KBM-7 (cell line): Measurements from ENCODE around the gene CLMN.
"Not testable (repeated sequence)": the region's sequence is repeated elsewhere in the genome, so short reads cannot be mapped to it uniquely, and the experiment has no call there.

Source experiments
- DNase-seq: peaks from one replicate; pipeline ENCODE4 v3.0.0-alpha.2; 2015
- in situ Hi-C: fragments of 300-500 bp; cut with MboI; formaldehyde crosslinking; loops from 2 replicates; pipeline ENCODE4 v1.14.3; 2020; ENCODE audit warnings: low sequenced_read_pairs, low pct_unique_long_range_greater_than_20kb, mixed read lengths

The CLMN gene

GRCh38 chr14:95211721-95212504 is 107.8 kb downstream of the CLMN start:
- in situ Hi-C loops = no loop called here
- DNase-seq = no peak

GRCh38 chr14:95210699-95211098 is 109.0 kb downstream of the CLMN start:
- in situ Hi-C loops = no loop called here
- DNase-seq = no peak

GRCh38 chr14:95208598-95208997 is 111.1 kb downstream of the CLMN start:
- DNase-seq = no peak
- in situ Hi-C loops = no loop called here

- no peak for DNase-seq
- in situ Hi-C loops = no loop called here
Measured at GRCh38 chr14:95207475-95208233, 112.1 kb downstream of the CLMN start.

- in situ Hi-C loops = no loop called here
- no peak for DNase-seq
Measured at GRCh38 chr14:95206534-95206933, 113.2 kb downstream of the CLMN start.

- in situ Hi-C loops = no loop called here
Measured at GRCh38 chr14:95204705-95205104, 115.0 kb downstream of the CLMN start.

GRCh38 chr14:95201745-95202144 is 118.0 kb downstream of the CLMN start:
- DNase-seq, in situ Hi-C loops: not testable (repeated sequence)

More at GRCh38 chr14:95204705-95205104, 115.0 kb downstream of the CLMN start:
- no peak for DNase-seq

GRCh38 chr14:95200404-95200803 is 119.3 kb downstream of the CLMN start:
- in situ Hi-C loops = no loop called here
- DNase-seq = no peak

GRCh38 chr14:95199298-95199983 is 120.3 kb downstream of the CLMN start:
- DNase-seq = no peak

GRCh38 chr14:95198320-95198719 is 121.4 kb downstream of the CLMN start:
- in situ Hi-C loops = no loop called here
- no peak for DNase-seq

More at GRCh38 chr14:95199298-95199983, 120.3 kb downstream of the CLMN start:
- in situ Hi-C loops = no loop called here

- in situ Hi-C loops = no loop called here
- DNase-seq = no peak
Measured at GRCh38 chr14:95197551-95197950, 122.2 kb downstream of the CLMN start.

- no peak for DNase-seq
- in situ Hi-C loops = no loop called here
Measured at GRCh38 chr14:95196826-95197545, 122.7 kb downstream of the CLMN start.

GRCh38 chr14:95196268-95196667 is 123.4 kb downstream of the CLMN start:
- in situ Hi-C loops = no loop called here
- DNase-seq = peak; percentile 76

GRCh38 chr14:95195031-95195430 is 124.7 kb downstream of the CLMN start:
- in situ Hi-C loops = no loop called here
- no peak for DNase-seq

- in situ Hi-C loops = no loop called here
- no peak for DNase-seq
Measured at GRCh38 chr14:95193081-95193480, 126.6 kb downstream of the CLMN start.

- in situ Hi-C loops = no loop called here
Measured at GRCh38 chr14:95192311-95192710, 127.4 kb downstream of the CLMN start.

GRCh38 chr14:95191445-95192199 is 128.1 kb downstream of the CLMN start:
- peak; percentile 66 for DNase-seq
- in situ Hi-C loops = no loop called here

More at GRCh38 chr14:95192311-95192710, 127.4 kb downstream of the CLMN start:
- DNase-seq = no peak

- DNase-seq = no peak
- in situ Hi-C loops = no loop called here
Measured at GRCh38 chr14:95190857-95191256, 128.9 kb downstream of the CLMN start.
